ENCODE data around the gene NCAPG2.

NCAPG2 gene

DNA sequence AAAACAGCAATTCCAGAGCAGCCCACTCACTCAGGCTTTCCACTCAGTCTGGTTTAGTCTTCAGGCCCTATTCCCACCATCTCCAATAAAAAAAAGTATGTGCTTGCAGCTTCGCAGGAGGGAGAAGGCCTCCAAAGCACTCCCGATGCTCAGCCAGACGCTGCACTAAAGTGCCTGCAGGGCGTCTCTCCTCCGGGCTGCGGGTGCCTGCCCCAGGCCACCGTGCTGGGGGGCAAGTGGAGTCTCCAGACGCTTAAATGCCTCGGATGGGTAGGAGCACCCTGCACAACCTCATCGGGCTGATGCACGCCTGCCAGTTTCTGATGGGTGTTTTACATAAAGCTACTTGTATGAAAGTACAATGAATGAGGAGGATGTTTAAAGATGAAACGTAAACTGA lies 31.3 kb upstream of the NCAPG2 start:
- DNase-seq = no peak

DNA sequence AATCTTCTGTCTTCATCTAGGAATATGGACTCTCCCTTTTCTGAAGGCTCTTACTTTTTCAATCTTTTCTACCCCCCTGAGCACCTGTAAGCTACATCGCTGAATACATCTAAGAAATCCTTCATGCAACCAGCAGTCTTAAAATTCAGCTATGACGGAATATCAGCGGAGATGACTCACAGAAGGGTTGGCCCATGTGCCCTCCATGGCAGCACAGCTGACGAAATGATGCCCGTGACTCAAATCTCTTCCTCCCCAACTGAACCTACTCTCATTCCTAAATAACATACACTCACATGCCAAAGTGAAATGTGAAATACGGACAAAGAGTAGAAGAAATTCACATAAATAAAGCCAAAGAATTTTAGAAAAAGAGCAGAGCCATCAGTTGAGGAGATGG lies 30.3 kb upstream of the NCAPG2 start:
- DNase-seq = no peak

DNA sequence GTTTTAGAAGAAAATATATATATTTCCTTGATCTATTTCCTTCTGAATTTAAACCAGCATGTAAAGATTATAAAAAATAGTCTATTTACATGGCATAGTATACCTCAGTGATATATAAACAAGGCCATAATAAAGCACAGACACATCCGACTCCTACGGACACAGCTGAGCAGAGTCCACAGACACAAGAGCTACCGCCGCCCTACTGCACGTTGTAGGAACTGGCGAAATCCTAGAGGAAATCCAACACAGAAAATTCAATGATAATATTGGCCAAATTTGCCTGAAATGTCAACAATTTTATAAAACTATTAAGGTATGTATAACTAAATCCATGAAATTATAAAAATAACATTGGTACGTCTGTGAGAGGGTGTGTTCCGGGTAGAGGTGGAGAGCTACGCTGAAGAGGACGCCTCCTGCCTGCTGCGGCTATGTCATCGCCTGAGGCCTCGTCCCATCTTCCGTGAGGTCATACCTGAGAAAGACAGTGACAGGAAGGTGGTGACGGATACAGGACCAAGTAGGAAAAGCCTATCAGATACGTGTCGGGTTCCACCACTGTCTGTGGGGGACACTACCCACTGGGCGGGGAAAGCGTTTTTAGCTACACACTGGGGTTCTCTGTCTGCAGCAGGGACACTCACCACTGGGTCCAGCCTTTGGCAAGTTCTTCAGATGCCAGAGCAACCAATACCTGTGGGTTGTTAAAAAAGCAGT lies 29.3 kb upstream of the NCAPG2 start:
- DNase-seq = no peak

DNA sequence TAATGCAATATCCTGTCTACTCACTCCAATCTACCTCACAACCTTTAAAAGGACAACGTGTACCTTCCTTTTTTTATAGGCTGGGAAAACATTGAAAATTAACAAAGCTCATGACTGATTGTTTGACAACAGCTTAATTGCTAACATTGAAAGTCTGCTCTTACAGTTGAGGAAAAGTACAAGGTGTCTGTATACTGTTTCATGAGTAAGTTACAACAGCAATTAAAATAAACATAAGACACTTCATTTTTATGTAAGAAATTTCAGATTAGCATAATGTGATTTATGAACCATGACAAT lies 28.6 kb upstream of the NCAPG2 start:
- DNase-seq = no peak

DNA sequence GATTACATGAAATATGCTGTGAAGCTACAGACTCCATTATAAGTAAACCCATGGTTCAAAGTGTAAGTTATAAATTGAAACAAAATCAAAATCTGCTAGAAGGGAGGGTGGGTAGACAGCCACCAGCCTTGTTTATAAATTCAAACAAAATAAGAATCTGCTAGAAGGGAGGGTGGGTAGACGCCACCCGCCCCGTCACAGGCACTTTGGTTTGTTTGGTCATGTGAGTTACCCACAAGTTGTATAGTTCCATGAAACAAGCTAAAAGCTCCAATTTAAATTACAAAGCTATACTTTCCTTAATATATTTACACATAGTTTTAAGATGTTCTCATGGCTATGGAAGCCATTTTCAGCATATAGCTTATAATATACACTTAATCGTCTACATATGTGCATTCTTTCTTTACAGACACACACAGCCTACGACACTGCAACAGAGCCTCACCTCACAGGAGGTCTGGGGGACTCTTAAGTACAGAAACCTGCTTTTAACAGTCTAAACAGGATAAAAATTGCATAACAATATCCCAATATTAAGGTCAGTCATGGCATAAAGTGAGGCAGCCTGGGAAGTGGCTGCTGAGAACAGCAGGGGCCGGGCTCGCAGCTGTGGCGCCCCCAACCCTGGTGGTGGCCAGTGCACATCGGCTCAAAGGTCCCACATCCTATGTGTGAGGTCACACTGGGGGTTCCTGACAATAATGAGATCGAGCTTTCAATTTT lies 28.1 kb upstream of the NCAPG2 start:
- DNase-seq = no peak

DNA sequence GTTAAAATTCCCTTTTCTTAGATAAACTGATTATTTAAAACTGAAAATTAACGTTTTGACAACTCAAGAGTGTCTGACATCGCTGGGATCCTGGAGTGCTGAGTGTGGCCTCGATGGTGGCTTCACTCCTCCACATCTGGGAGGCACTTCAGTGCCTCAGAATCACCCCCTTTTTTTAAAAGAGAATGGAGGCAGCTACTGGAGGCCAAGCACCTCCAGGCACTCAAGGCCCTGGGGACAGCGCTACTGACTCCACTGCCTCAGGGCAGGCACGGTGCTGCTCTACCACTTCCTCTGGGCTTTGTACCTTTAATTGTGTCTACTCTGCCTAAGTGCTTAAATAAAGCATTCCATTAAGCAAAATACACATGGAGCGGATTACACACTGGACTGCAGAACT lies 27.2 kb upstream of the NCAPG2 start:
- no peak for DNase-seq

DNA sequence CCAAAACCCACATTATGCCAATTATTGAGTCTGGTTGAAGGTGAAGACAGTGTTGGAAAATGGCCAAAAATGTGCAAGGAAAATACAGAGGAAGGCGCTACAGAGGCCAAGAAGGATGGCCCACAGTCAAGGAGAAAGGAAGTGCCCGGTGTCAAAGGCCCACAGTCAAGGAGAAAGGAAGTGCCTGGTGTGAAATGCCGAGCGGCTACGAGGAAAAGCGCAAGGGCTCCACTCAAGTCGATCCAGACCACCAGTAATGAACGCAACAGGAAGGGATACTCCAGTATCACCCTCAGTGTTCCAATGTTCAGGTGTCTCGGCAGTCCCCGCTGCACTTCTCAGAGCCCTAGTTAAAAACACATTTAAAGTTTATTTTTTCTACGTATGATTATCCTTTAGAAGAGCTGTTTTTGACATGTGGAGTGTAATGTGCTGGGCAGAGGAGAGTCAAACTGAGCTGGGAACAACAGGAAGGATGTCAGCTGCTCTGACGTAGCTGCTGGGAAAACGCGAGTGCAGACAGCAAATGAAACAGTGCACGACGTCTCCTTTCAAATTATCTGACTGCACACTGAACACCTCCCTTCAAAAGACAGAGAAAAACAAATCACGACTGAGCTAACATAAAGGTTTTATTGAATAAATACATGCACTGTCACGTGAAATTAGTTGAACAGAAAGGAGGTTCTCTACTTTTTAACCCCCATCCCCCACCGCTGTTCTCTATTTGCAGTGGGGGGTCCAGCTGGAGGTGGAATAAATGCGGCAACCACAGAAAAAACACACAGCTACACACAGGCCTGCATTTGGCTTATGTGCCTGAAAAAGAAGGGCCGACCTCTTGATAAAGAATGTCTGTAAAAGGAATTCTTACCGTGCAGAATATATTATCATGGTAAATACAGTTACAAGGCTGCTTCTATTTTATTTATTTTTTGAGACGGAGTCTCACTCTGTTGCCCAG lies 26.1 kb upstream of the NCAPG2 start:
- DNase-seq = no peak

DNA sequence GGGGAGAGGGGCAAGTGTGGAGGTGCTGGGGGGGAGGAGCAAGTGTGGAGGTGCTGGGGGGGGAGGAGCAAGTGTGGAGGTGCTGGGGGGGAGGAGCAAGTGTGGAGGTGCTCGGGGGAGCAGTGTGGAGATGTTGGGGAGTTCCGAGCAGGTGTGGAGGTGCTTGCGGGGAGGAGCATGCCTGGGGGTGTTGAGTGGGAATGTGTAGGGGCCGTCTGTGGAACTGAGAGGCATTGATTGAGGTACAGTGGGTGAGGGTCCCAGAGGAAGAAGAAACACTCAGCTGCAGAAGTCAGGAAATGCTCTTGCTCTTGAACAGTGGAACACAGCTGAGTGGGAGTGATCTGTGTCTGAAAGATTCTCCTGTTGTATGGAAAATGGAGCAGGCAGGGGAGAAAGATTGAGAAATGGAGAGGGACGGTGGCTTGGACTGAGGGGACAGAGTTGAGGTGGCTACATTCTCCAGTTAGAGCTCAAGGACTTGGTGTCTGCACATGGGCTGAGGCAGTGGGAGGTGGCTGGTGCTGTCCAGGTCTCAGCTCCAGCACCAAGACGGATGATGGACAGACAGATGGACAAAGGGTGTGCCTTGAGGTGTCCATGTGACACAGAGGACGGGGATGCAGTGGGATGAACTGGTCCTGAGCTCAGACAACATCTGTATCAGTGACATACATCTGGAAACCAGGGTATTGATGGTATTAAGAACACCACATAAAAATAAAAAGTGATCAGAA lies 25.2 kb upstream of the NCAPG2 start:
- DNase-seq = no peak

DNA sequence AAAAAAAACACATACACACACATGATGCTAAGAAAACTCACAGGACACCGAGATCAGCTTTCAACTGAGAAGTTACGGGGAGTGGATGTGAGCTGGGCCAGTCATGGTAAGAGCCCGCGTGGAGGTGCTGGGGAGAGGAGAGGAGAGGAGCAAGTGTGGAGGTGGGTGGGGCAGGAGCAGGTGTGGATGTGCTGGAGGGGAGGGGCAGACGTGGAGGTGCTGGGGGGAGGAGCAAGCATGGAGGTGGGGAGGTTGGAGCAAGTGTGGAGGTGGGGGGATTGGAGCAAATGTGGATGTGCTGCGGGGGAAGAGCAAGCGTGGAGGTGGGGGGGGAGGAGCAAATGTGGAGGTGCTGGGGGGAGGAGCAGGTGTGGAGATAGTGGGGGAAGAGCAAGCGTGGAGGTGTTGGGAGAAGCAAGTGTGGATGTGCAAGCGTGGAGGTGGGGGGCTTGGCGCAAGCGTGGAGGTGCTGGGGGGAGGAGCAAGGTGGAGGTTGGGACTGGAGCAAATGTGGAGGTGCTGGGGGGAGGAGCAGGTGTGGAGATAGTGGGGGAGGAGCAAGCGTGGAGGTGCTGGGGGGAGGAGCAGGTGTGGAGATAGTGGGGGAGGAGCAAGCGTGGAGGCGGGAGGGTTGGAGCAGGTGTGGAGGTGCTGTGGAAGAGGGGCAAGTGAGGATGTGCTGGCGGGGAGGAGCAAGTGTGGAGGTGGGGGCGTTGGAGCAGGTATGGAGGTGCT lies 24.5 kb upstream of the NCAPG2 start:
- DNase-seq = no peak

DNA sequence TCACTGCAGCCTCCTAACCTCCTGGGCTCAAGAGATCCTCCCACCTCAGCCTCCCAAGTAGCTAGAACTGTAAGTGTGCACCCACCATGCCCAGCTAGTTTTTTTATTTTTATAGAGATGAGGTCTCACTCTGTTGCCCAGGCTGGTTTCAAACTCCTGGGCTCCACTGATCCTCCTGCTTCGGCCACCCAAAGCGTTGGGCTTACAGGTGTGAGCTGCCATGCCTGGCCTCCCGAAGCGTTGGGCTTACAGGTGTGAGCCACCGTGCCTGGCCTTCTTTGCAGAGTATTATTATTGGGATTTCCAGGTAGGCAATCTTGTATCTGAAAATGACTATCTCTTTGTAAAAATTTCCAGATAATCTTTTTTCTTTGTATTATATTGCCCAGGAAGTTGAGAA lies 23.1 kb upstream of the NCAPG2 start:
- DNase-seq = no peak

DNA sequence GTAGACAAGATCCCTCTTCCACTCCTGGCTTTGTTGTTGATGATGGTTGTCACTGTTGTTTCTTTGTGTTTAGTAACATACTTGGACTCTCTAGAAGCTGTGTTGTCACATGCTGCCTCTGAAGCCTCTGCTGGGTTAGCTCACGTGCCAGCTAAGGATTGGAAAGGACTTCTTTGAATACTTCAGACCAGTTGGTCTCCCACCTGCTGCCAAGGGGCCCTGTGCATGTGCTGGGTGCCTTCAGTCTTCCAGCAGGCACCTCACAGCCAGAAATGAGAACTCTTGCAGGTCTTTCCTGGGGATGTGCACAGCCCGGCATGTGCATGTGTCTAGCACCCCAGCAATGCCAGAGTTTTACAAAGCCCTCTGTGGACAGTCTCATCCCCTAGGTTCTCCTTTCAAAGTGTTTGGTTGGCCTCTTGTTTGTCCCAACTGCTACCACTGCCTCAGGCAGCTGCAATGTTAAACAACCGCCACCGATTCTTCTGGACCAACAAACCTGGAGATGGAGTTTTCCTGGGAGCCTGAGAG lies 21.7 kb upstream of the NCAPG2 start:
- no peak for DNase-seq

DNA sequence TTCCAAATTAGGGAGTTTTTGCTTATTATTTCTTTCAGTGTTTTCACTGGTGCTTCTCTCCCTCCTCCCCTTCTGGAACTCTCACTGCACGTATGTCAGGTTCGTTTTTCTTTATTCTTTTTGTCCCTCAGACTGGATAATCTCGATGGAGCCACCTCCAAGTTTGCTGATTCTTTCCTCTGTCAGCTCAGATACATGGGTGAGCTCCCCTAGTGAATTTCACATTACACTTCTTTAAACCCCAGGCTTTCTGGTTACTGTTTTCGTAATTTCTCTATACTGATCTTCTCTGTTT lies 20.8 kb upstream of the NCAPG2 start:
- DNase-seq = no peak

DNA sequence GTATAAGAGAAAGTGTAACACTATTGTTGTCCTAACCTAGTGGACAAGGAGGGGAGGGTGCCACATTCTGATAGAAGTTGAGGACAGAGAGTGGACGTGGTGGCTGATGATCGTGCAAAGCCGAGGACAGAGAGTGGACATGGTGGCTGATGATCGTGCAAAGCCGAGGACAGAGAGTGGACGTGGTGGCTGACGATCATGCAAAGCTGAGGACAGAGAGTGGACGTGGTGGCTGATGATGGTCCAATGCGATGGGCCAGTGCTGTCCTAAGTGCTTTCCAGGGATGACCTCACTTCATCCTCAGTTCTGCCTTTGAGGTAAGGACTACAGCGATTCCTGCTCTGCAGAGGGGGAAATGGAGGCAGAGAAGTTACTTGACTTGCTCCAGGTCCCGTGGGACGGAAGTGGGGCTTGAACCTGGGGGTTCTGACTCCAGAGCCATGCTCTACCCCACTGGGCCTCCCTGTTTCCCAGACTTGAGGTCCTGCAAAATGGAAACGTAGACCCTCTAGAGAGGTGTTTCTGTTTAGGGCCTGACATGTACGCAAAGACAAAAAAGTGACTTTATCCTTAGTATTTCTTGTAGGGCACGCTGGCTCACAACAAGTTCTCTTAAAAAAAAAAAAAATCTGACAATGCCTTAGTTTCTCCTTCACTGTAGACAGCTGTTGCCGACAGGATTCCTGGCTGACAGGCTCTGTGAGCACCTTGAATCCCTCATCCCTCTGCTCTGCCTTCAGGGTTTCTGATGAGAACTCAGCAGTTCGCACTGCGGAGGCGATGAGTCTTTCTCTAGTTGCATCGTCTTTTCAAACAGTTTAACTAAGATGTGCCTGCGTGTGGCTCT lies 20.3 kb upstream of the NCAPG2 start:
- DNase-seq = no peak

DNA sequence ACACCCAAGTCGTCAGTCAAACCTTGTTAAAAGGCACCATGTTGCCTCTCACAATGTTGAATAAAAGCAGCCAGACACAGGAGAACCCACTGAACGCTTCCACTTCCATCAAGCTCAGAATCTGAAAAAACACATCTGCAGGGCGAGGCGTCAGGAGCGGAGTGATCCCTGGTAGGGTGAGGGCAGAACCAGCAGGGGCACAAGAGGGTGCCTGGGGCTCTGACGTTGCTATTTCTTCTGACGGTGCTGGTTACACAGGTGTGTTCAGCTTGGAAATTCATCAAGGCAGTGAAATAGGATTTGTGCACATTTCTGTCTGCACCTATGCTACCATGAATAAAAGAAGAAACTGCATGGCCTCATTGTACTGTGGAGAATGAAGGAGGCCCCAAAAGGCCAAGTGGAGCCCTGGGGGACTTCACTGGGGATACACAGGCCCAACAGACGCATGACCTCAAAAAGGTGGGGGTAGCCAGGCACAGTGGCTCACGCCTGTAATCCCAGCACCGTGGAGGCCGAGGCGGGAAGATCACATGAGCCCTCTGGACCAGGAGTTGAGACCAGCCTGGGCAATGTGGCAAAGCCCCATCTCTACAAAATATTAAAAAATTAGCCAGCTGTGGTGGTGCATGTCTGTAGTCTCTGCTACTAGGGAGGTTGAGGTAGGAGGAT lies 19.2 kb upstream of the NCAPG2 start:
- no peak for DNase-seq

DNA sequence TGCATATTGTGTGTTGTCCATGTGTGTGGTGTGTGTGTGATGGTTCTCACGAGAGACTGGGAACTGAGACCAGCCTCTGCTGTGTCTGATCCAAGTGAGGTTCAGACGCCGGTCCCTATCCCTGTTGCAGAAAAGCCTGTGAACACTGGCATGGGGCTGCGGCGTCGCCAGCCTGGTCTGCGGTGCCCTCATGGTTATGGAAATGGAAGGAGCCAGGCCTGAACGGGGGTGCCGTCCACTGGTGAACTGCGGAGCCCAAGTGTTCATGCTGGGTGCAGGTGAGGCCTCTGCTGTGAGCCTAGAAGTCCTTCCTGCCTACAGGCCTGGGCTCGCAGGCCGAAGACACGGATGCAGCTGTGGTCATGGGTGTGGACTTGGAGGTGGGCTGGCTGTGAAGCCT lies 18.7 kb upstream of the NCAPG2 start:
- DNase-seq = no peak

DNA sequence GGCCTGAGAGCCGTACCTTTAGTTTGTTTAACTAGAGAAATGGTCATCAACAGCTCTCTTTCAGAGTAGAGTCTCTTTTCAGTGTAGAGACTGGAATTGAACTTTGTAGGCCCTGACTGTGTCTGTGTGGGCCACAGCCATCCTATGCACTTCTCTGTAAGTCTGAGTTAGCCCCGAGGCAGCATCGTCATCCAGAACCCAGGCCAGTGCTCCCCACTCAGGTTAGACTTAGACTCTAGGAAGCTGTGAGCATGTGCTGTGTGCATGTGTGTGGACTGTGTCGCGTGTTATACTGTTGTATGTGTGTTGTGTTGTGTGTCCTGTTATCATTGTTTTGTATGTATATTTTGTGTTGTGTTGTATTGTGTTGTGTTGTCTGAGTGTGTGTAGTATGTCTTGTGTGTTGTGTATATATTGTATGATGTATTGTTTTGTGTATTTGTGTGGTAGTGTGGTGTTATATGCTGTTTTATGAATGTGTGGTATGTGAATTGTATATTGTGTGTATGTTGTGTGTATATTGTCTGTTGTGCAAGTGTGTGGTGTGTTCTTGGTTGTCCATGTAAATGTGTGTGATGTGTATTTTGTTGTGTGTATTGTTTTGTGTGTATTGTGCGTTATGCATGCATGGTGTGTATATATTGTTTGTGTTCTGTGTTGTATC lies 18.1 kb upstream of the NCAPG2 start:
- no peak for DNase-seq

DNA sequence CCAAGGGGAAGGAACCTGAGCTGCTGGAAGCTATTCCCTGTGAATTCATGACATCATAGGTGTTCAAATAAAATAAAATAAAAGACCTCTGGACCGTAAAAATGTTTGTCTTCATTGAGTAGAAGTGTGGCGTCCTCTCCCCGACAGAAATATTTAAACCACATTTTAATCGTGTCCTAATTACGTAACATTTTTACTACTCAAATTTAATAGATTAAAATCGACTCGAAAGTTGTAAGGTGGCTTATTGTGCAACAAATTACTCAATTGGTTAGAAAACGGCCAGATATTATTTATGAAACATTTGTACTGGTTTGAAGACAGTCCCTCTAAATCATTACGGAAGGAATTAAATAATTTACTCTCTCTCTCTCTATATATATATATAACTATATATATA lies 15.5 kb upstream of the NCAPG2 start:
- DNase-seq = no peak

DNA sequence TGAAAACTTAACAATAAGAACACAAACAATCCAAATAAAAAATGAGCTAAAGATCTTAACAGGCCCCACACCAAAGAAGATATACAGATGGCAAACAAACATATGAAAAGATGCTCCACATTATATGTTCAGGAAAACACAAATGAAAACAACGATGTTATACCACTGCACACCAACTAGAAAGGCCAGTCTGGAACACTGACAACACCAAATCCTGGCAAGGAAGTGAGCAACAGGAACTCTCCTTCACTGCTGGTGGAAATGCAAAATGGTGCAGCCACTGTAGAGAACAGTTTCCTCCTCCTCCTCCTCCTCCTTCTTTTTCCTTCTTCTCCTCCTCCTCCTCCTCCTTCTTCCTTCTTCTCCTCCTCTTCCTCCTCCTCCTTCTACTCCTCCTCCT lies 12.2 kb upstream of the NCAPG2 start:
- DNase-seq = no peak

DNA sequence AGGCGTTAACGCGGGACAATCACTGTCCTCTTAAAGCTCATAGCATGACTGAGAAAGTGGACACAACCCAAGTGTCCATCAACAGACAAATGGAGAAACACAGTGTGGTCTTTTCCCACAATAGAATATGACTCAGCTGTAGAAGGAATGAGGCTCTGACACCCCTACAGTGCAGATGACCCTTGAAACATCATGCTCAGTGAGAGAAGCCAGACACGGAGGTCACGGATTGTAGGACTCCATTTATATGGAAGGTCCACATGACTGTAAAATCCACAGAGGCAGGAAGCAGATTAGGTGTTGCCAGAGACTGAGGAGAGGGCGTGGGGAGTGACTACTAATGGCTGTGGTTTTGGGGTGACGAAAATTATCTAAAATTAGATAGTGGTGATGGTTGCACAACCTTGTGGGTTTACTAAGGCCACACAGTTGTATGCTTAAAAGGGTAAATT lies 6.1 kb upstream of the NCAPG2 start:
- no peak for DNase-seq

DNA sequence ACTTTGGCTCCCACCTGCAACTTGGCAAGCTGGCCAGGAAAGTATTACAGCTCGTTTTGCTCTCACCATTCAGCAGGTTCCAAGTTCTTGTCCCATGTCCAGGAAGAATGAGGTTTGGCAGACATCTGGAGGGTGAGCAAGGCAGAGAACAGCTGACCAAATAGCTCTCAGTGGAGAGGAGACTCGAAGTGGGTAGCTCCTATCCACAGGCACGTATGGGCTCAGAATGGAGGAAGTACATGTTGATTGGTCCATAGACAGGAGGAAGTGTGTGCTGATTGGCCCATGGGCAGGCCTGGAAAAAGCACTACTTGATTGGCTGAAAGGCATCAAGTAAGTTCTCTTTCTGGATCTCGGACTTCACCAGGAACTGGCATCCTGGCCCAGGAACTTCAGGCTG lies 3.0 kb upstream of the NCAPG2 start:
- DNase-seq = no peak

Data from right kidney (tissue), 1 donor.